GM12865 (cell line): ENCODE measurements around the gene TRPV3.
"Not testable (repeated sequence)": the region's sequence is repeated elsewhere in the genome, so short reads cannot be mapped to it uniquely, and the experiment has no call there.

Experiments used
- DNase-seq: peaks from one replicate; pipeline ENCODE4 v3.0.0; 2010; ENCODE audit warnings: low read depth
- H3K4me3 ChIP-seq: 2 replicates; pipeline ENCODE4 v1.5.1; 2011; ENCODE audit warnings: mild to moderate bottlenecking, low read depth, low read length, control low read depth
- TF ChIP-seq, protein P1 (sequence below): IDR thresholded peaks from 2 replicates; pipeline ENCODE4 v1.5.1; 2011; ENCODE audit warnings: low read length, control low read depth, low read depth, inconsistent platforms; ENCODE audit not compliant: insufficient read depth; ENCODE audit errors: missing control alignments

TRPV3 gene

DNA sequence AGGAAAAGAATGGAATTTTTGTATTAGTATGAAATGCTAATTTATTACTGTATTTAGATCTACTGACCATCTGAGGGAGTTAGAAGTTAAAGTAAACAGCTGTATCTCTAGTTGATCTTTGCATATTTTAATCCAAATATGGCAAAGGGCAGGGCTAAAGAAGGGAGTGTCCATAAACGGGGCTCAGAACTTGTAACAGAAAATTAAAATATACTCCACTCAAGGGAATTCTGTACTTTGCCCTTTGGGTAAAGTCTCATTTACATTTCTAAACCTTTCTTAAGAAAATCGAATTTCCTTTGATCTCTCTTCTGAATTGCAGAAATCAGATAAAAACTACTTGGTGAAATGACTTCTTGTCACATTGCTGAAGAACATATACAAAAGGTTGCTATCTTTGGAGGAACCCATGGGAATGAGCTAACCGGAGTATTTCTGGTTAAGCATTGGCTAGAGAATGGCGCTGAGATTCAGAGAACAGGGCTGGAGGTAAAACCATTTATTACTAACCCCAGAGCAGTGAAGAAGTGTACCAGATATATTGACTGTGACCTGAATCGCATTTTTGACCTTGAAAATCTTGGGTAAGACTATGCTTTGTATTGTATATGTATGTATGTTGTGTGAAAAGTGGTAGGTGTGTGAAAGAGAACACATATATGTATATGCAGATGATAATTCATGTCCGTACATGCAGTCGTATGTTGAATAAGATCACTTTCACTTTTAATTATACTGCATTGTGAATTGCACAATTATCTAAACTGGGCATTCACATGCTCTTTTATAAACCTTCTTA, 81.6 kb downstream of the TRPV3 start, which contains the start of gene ASPA:
Gene ASPA (plus strand): TSS at position 186 of the 799 bp plus-strand sequence. CDS start 163 bp downstream, at position 349.
- TF ChIP-seq, protein P1, sequence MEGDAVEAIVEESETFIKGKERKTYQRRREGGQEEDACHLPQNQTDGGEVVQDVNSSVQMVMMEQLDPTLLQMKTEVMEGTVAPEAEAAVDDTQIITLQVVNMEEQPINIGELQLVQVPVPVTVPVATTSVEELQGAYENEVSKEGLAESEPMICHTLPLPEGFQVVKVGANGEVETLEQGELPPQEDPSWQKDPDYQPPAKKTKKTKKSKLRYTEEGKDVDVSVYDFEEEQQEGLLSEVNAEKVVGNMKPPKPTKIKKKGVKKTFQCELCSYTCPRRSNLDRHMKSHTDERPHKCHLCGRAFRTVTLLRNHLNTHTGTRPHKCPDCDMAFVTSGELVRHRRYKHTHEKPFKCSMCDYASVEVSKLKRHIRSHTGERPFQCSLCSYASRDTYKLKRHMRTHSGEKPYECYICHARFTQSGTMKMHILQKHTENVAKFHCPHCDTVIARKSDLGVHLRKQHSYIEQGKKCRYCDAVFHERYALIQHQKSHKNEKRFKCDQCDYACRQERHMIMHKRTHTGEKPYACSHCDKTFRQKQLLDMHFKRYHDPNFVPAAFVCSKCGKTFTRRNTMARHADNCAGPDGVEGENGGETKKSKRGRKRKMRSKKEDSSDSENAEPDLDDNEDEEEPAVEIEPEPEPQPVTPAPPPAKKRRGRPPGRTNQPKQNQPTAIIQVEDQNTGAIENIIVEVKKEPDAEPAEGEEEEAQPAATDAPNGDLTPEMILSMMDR: no peak
- no peak for DNase-seq
- H3K4me3 ChIP-seq: no peak within 1 kb of the TSS

DNA sequence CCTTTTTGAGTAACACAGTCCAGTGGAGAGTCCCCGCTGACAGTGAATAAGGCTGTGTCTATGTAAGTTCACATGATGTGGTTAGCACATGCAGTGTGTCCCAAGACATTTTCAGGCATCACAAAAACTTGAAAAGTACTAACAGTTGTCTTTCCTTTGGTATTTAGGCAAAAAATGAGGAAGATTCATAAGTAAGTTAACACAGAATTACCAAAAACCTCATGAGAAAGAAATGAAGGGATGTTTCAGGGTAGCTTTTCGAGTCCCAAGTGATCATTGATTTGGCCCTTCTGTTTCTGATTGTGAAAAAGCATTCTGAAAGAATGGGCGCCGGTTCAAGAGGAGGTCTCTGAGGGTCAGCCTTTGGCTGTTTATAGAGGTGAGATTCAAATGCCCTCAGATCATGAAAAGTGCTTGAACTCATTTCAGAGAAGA, 82.3 kb downstream of the TRPV3 start:
- TF ChIP-seq, protein P1: no peak
- H3K4me3 ChIP-seq: no peak overlapping the region
- DNase-seq: no peak

DNA sequence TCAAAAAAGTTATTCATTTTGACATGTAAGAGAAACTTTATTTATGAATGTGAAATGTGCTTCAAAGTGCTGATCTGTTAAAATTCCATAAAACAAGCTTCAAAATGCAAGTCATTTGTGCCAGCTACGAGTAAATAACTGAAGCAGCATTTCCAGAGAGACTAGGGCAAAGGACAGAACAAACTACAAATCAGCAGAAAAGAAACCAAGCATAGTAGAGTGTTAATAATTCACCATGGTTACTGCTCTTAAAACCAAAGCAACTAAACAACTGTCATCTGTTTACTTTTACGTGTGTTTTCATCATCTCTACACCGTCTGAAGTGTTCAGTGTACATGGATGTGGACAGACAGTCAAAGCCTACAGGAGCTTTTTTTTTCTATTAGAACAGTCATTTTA, 83.4 kb downstream of the TRPV3 start:
- no peak overlapping the region for H3K4me3 ChIP-seq
- DNase-seq: no peak
- TF ChIP-seq, protein P1: no peak

DNA sequence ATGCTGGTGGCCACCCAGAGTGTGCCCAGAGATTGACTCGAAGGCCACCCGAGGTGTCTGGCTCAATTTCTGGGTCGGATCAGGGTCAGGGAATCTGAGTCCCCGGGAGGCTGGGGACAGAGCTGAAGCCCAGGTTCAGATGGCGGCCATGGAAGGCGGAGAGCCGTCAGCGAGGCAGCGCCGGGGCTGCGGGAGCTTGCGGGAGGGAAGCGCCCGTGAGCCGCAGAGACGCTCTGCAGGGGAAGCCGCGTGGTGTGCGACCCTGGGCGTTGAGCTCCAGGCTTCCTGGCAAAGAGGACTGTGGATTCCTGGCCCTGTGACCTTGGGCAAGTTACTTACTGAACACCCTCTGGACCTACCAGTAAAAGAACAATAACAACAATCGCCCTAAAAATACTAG, 85.5 kb downstream of the TRPV3 start:
- DNase-seq: no peak
- no peak overlapping the region for H3K4me3 ChIP-seq
- TF ChIP-seq, protein P1: no peak

DNA sequence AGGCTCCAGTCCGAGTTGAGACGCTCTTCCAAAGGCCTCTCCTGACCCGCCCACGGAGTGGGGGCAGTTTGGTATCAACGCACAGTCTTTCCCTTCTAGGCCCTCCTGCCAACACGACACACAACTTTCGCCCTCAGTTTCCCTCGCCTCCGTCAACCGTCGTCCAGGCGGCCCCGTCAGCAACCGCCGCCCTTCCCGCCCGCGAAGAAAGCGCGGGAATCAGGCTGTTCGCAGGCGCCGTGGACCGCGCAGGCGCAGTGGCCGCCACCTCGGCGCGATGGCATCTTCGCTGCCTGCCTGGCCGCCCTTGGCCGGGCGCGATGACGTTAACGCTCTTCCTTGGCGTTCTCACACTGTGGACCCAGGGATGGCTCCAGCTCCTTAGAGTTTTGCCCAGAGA, 86.0 kb downstream of the TRPV3 start, which contains the start of gene SPATA22:
Gene SPATA22 (minus strand): TSS at position 221 of the 400 bp plus-strand sequence. CDS start 2,494 bp downstream, outside the sequence.
- TF ChIP-seq, protein P1: no peak
- no peak for DNase-seq
- no peak within 1 kb of the TSS for H3K4me3 ChIP-seq

DNA sequence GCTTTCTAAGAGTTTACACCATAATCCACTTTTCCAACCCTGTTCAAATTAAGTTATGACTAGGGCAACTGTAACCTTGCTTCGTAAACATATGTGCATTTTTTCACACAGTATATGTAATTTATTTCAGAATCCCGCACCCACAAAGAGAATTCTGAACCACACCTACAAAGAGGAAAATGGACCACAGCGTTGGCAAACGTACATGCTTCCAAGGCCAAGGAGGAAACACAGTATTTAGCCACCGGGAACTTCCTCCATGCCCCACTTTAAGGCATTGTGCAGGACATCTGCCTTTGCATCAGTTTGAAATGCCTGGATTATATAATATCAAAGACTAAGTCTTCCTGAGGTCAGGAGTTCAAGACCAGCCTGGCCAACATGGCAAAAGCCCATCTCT, 88.1 kb downstream of the TRPV3 start:
- H3K4me3 ChIP-seq: no peak overlapping the region
- TF ChIP-seq, protein P1: no peak
- DNase-seq: no peak

DNA sequence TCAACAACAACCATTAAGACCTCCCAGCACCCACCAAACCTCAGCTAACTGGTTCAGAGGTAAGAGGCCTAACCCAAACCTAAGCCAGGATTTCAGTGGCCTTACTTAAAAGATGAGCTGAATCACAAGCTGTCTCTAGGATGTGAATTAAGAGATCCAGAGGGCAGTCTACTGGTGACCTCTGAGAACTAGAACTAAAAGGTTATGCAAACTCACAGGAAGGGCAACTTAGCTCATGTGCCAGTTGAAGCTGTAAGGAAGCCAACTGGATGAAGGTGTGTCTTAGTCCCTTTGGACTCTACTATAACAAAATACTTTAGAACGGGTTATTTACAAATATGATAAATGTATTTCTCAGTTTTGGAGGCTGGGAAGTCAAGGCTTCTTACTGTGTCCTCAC, 91.3 kb downstream of the TRPV3 start:
- not testable (repeated sequence) for DNase-seq, H3K4me3 ChIP-seq
